HFFc6 (cell line): ENCODE data around the gene EPHA8. TPM values are rescaled to one million over a fixed set of nuclear protein-coding genes. Genes with fewer than 3 reads are reported as not detected.

Experiments used
- DNase-seq: peaks from one replicate; pipeline ENCODE4 v3.0.0-alpha.2; 2018
- H3K27ac Mint-ChIP-seq: 2 replicates; pipeline ENCODE4 v1.8.0; 2020; ENCODE audit warnings: mild to moderate bottlenecking, mixed read lengths
- H3K27me3 Mint-ChIP-seq: 2 replicates; pipeline ENCODE4 v1.8.0; 2021; ENCODE audit warnings: mild to moderate bottlenecking, moderate library complexity, mixed read lengths; ENCODE audit not compliant: insufficient read depth
- H3K36me3 Mint-ChIP-seq: 2 replicates; pipeline ENCODE4 v1.8.0; 2021; ENCODE audit warnings: low read depth, mixed read lengths
- H3K4me1 Mint-ChIP-seq: 2 replicates; pipeline ENCODE4 v1.8.0; 2020; ENCODE audit warnings: low read depth, mixed read lengths
- H3K4me3 Mint-ChIP-seq: 2 replicates; pipeline ENCODE4 v1.8.0; 2020; ENCODE audit warnings: mild to moderate bottlenecking, moderate library complexity, mixed read lengths
- H3K9me3 Mint-ChIP-seq: 2 replicates; pipeline ENCODE4 v1.8.0; 2020; ENCODE audit warnings: mild to moderate bottlenecking, mixed read lengths
- total RNA-seq, 6 experiments: library from RNA; stranded (reverse); fragmentation: NEBNext Ultra II Directional; extraction: Animal tissue kit (Norgen Biotek cat#: 25700); gene quantifications; 2 replicates in 1 of 6; 3 replicates in 5 of 6; pipeline ENCODE4 v1.2.3, GENCODE V29; 2021
- TF ChIP-seq, protein P1 (sequence below): fragments of 200-600 bp; sonication (generic); IDR thresholded peaks from 2 replicates; pipeline ENCODE4 v1.5.0; 2021; ENCODE audit warnings: antibody characterized with exemption, mild to moderate bottlenecking

EPHA8 gene
- total RNA-seq, 6 experiments from 2014 or later, result not detected

DNA sequence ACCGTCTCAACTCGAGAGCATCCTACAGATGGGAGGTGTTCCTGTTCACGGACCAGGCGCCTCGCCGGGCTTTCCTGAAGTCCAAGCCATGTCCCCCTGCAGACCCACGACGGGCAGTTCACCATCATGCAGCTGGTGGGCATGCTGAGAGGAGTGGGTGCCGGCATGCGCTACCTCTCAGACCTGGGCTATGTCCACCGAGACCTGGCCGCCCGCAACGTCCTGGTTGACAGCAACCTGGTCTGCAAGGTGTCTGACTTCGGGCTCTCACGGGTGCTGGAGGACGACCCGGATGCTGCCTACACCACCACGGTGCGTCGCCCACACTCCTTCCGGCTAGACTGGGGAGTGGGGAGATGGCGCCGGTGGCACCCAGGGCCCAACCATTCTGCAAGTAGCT is 35.4 kb downstream of the EPHA8 start:
- Mint-ChIP-seq H3K27me3 (peaks cover 34% of the 10 kb centered on the region), H3K36me3 (no peaks in the 10 kb centered on the region), H3K9me3 (no peaks in the 10 kb centered on the region), H3K4me1 (no peaks in the 10 kb centered on the region), H3K4me3 (no peak overlapping the region), H3K27ac (no peak overlapping the region)
- TF ChIP-seq, protein P1, sequence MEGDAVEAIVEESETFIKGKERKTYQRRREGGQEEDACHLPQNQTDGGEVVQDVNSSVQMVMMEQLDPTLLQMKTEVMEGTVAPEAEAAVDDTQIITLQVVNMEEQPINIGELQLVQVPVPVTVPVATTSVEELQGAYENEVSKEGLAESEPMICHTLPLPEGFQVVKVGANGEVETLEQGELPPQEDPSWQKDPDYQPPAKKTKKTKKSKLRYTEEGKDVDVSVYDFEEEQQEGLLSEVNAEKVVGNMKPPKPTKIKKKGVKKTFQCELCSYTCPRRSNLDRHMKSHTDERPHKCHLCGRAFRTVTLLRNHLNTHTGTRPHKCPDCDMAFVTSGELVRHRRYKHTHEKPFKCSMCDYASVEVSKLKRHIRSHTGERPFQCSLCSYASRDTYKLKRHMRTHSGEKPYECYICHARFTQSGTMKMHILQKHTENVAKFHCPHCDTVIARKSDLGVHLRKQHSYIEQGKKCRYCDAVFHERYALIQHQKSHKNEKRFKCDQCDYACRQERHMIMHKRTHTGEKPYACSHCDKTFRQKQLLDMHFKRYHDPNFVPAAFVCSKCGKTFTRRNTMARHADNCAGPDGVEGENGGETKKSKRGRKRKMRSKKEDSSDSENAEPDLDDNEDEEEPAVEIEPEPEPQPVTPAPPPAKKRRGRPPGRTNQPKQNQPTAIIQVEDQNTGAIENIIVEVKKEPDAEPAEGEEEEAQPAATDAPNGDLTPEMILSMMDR, result no peak
- no peak for DNase-seq

DNA sequence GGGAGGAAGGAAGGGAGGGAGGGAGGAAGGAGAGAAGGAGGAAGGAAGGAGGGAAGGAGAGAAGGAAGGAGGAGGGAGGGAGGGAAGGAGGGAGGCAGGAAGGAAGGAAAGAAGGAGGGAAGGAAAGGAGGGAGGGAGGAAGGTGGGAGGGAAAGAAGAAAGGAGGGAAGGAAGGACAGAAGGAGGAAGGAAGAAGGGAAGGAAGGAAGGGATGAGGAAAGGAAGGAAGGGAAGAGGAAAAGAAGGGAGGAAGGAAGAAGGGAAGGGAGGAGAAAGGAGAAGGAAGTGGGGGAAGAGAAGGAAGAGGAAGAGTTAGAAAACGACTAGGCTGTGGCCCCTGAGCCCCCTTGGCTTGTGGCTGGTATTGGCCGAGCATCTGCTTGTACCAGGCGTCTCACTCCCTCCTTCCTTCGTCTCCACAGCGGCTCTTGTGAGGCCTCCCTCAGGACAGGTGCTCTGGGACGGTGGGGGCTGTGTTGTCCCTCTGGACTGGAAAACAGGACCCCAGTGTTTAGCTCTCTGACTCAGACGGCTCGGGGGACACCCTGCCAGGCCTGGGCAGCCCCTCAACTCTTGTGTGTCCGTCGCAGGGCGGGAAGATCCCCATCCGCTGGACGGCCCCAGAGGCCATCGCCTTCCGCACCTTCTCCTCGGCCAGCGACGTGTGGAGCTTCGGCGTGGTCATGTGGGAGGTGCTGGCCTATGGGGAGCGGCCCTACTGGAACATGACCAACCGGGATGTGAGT is 37.0 kb downstream of the EPHA8 start:
- no peaks in the 10 kb centered on the region for H3K9me3 Mint-ChIP-seq
- DNase-seq, result no peak
- no peaks in the 10 kb centered on the region for H3K4me1 Mint-ChIP-seq
- no peak overlapping the region for H3K27ac Mint-ChIP-seq
- H3K27me3 Mint-ChIP-seq, result peaks cover 33% of the 10 kb centered on the region
- no peak overlapping the region for H3K4me3 Mint-ChIP-seq
- TF ChIP-seq, protein P1, result no peak
- no peaks in the 10 kb centered on the region for H3K36me3 Mint-ChIP-seq

DNA sequence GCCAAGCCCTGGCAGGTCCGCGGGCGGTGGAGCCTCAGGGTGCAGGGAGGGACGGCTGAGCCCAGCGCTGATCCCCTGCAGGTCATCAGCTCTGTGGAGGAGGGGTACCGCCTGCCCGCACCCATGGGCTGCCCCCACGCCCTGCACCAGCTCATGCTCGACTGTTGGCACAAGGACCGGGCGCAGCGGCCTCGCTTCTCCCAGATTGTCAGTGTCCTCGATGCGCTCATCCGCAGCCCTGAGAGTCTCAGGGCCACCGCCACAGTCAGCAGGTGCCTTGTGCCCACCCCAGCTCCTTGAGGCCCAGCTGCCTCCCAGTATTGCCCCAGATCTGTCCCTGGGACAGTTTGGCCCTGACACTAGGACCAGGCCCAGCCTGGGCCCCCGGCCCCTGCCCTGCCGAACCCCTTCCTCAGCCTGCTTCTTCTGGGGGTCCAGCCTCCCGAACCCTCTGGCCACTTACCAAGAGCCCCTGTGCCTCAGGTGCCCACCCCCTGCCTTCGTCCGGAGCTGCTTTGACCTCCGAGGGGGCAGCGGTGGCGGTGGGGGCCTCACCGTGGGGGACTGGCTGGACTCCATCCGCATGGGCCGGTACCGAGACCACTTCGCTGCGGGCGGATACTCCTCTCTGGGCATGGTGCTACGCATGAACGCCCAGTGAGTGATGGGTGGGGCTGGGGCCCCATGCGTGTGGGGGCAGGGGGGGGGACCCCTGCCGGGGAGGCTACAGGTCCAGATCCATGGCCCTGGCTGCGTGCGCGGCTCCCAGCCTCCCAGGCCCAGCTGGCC is 37.7 kb downstream of the EPHA8 start:
- no peaks in the 10 kb centered on the region for H3K9me3 Mint-ChIP-seq
- no peak overlapping the region for H3K27ac Mint-ChIP-seq
- no peak for DNase-seq
- H3K27me3 Mint-ChIP-seq, result peaks cover 28% of the 10 kb centered on the region
- no peaks in the 10 kb centered on the region for H3K4me1 Mint-ChIP-seq
- no peaks in the 10 kb centered on the region for H3K36me3 Mint-ChIP-seq
- TF ChIP-seq, protein P1, result no peak
- no peak overlapping the region for H3K4me3 Mint-ChIP-seq

DNA sequence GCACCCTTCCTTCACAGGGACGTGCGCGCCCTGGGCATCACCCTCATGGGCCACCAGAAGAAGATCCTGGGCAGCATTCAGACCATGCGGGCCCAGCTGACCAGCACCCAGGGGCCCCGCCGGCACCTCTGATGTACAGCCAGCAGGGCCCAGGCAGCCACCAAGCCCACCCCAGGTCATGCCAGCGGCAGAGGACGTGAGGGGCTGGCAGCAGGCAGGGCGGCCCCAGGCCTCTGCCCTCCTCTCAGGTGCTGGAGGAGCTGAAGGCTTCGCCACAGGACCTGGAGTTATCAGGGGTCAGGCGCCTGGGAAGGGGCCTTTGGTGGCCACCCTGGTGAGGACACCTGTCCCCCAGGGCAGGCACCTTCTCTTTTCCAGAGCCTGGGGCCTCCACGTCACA is 38.3 kb downstream of the EPHA8 start:
- H3K9me3 Mint-ChIP-seq, result no peaks in the 10 kb centered on the region
- no peak overlapping the region for H3K27ac Mint-ChIP-seq
- H3K4me1 Mint-ChIP-seq, result no peaks in the 10 kb centered on the region
- H3K4me3 Mint-ChIP-seq, result no peak overlapping the region
- H3K36me3 Mint-ChIP-seq, result no peaks in the 10 kb centered on the region
- TF ChIP-seq, protein P1, result no peak
- no peak for DNase-seq
- H3K27me3 Mint-ChIP-seq, result peaks cover 32% of the 10 kb centered on the region

DNA sequence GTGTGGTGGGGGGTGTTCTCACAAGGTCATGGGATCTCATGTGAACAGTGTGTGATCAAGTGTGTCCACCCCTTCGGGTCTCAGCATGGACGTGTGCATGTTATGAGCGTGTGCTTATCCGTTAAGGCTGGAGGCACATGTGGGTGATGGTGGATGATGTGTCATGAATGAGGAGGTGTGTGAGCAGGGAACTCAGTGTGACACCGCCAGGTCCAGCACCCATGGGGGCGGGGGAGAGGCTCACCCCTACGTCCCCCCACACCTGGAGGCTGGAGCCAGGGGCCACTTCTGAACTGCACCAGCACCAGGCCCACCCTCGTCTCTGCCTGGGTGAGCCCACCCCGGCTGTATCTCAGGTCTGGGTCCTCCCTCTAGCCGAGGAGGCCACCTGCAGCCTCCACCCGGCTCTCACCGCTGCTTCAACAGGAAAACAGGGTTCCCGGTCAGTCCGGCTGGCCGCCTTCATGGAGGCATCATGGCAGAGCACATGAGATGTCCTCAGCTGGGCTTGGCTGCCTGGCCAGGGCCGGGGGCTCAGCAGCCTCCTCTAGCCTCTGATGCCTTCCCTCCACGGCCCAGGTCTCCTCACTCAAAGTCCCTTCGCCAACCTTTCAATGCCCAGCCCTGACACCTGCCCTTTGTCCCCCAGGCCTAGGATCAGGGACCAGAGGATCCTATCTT is 38.9 kb downstream of the EPHA8 start:
- no peak overlapping the region for H3K27ac Mint-ChIP-seq
- no peak overlapping the region for H3K4me3 Mint-ChIP-seq
- no peaks in the 10 kb centered on the region for H3K36me3 Mint-ChIP-seq
- H3K9me3 Mint-ChIP-seq, result no peaks in the 10 kb centered on the region
- TF ChIP-seq, protein P1, result no peak
- no peaks in the 10 kb centered on the region for H3K4me1 Mint-ChIP-seq
- no peak for DNase-seq
- H3K27me3 Mint-ChIP-seq, result peaks cover 26% of the 10 kb centered on the region
